ENCODE data around the gene PCED1B. TPM values are rescaled to one million over a fixed set of nuclear protein-coding genes. Genes with fewer than 3 reads are reported as not detected.

Gene PCED1B
- total RNA-seq, 1 experiment from 2014 or later, result 0.86 TPM

DNA sequence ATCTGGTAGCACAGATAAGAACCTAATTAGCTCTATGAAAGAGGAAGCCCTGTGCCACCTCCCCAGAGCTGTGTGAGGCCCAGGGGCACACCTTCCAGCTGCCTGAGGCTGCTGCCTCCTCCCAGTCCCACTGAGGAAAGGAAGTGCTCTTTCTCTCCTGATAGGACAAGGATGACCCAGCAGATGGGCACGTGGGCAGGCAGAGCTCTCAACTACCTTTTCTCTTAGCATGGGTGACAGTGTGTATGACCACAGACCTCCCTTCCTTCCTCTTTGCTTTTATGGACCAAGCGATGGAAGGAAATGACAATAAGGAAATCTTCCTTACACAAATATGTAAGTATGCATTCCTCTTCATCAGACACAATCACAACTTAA is 127.9 kb downstream of the PCED1B start:
- intact Hi-C loops (cut with micrococcal nuclease), result no loop called here
- no peak overlapping the region for H2AFZ ChIP-seq (ENCODE audit: low read depth, low read length, poor library complexity, severe bottlenecking)
- no peaks in the 10 kb centered on the region for H3K9me2 ChIP-seq (ENCODE audit: insufficient read depth)
- no TSS peak for BruUV-seq (replicated peaks)
- no peak overlapping the region for H3K9ac ChIP-seq (ENCODE audit: low read length)
- no peak for ATAC-seq
- H3K9me3 ChIP-seq (ENCODE audit: control insufficient read depth in 1 of 2, insufficient read depth in 1 of 2, low read depth in 1 of 2, low read length in 2 of 2), result no peaks in the 10 kb centered on the region
- peaks cover 0 to 16% of the 10 kb centered on the region in 2 experiments; a peak in 2 of 4 replicates for H3K4me1 ChIP-seq (ENCODE audit: control insufficient read depth in 1 of 2, insufficient read depth in 2 of 2, low read length in 2 of 2)
- no peak for DNase-seq (ENCODE audit: low read depth, low spot score)
- TF ChIP-seq, protein P1, sequence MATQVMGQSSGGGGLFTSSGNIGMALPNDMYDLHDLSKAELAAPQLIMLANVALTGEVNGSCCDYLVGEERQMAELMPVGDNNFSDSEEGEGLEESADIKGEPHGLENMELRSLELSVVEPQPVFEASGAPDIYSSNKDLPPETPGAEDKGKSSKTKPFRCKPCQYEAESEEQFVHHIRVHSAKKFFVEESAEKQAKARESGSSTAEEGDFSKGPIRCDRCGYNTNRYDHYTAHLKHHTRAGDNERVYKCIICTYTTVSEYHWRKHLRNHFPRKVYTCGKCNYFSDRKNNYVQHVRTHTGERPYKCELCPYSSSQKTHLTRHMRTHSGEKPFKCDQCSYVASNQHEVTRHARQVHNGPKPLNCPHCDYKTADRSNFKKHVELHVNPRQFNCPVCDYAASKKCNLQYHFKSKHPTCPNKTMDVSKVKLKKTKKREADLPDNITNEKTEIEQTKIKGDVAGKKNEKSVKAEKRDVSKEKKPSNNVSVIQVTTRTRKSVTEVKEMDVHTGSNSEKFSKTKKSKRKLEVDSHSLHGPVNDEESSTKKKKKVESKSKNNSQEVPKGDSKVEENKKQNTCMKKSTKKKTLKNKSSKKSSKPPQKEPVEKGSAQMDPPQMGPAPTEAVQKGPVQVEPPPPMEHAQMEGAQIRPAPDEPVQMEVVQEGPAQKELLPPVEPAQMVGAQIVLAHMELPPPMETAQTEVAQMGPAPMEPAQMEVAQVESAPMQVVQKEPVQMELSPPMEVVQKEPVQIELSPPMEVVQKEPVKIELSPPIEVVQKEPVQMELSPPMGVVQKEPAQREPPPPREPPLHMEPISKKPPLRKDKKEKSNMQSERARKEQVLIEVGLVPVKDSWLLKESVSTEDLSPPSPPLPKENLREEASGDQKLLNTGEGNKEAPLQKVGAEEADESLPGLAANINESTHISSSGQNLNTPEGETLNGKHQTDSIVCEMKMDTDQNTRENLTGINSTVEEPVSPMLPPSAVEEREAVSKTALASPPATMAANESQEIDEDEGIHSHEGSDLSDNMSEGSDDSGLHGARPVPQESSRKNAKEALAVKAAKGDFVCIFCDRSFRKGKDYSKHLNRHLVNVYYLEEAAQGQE (IDR thresholded peaks at IDR 0.05; ENCODE audit: low read depth), result no peak
- TF ChIP-seq EGR1 (IDR thresholded peaks at IDR 0.05; ENCODE audit: low read depth) (no peak), CEBPB (IDR thresholded peaks at IDR 0.05; ENCODE audit: low read depth) (no peak), EZH2phosphoT487 (IDR thresholded peaks at IDR 0.05; ENCODE audit: borderline replicate concordance) (no peak), POLR2AphosphoS5 (IDR thresholded peaks at IDR 0.05; ENCODE audit: low read depth, low read length) (no peak), SRF (IDR thresholded peaks at IDR 0.05; ENCODE audit: low read depth) (no peak), SIN3A (IDR thresholded peaks at IDR 0.05; ENCODE audit: low read depth) (no peak), POLR2A (IDR thresholded peaks at IDR 0.05; ENCODE audit: borderline replicate concordance, extremely low read depth, insufficient read depth, insufficient read length) (no peak), CBX3 (IDR thresholded peaks at IDR 0.05; ENCODE audit: low read depth) (no peak), EZH2 (IDR thresholded peaks at IDR 0.05) (no peak), YY1 (IDR thresholded peaks at IDR 0.05; ENCODE audit: extremely low read depth, insufficient replicate concordance, low read depth, low read length) (no peak), TCF7L2 (IDR thresholded peaks at IDR 0.05; ENCODE audit: borderline replicate concordance, extremely low read depth, insufficient read depth, insufficient read length) (no peak), ELF1 (IDR thresholded peaks at IDR 0.05; ENCODE audit: borderline replicate concordance, low read depth) (no peak), SP1 (IDR thresholded peaks at IDR 0.05; ENCODE audit: low read depth) (no peak)
- TF ChIP-seq, protein P2, sequence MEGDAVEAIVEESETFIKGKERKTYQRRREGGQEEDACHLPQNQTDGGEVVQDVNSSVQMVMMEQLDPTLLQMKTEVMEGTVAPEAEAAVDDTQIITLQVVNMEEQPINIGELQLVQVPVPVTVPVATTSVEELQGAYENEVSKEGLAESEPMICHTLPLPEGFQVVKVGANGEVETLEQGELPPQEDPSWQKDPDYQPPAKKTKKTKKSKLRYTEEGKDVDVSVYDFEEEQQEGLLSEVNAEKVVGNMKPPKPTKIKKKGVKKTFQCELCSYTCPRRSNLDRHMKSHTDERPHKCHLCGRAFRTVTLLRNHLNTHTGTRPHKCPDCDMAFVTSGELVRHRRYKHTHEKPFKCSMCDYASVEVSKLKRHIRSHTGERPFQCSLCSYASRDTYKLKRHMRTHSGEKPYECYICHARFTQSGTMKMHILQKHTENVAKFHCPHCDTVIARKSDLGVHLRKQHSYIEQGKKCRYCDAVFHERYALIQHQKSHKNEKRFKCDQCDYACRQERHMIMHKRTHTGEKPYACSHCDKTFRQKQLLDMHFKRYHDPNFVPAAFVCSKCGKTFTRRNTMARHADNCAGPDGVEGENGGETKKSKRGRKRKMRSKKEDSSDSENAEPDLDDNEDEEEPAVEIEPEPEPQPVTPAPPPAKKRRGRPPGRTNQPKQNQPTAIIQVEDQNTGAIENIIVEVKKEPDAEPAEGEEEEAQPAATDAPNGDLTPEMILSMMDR (IDR thresholded peaks at IDR 0.05 in 2 of 3, conservative IDR thresholded peaks at IDR 0.05 in 1 of 3; ENCODE audit: borderline replicate concordance in 1 of 3, insufficient read depth in 1 of 3, low read depth in 2 of 3, low read length in 2 of 3), result no peak
- TF ChIP-seq, protein P3, sequence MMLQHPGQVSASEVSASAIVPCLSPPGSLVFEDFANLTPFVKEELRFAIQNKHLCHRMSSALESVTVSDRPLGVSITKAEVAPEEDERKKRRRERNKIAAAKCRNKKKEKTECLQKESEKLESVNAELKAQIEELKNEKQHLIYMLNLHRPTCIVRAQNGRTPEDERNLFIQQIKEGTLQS (IDR thresholded peaks at IDR 0.05), result no peak
- H3K4me2 ChIP-seq (ENCODE audit: low read length), result no peak overlapping the region
- no peaks in the 10 kb centered on the region for H3K27me3 ChIP-seq (ENCODE audit: insufficient read depth, low read length)
- H4K20me1 ChIP-seq (ENCODE audit: insufficient read depth), result no peaks in the 10 kb centered on the region
- POLR2A ChIA-PET, result interaction anchor here (1.3 kb wide), 1 partner anchor 12 kb away, joined by 6 read pairs; no protein-coding TSS in a partner anchor
- H3K4me3 ChIP-seq (replicated peaks in 1 of 2; ENCODE audit: low read depth in 1 of 2, low read length in 2 of 2), result no peak overlapping the region
- no peaks in the 10 kb centered on the region for H3K79me2 ChIP-seq (ENCODE audit: insufficient read depth, low read length)
- RAD21 ChIA-PET (ENCODE audit: low non-redundant PET in 1 of 2, low total read pairs in 2 of 2, uncharacterized antibody in 2 of 2, unreplicated experiment in 2 of 2), result no interaction called here
- CTCF ChIA-PET, result interaction anchor here (0.7 kb wide), 1 partner anchor 190 kb away, joined by 3 read pairs; no protein-coding TSS in a partner anchor
- no peaks in the 10 kb centered on the region for H3K36me3 ChIP-seq (ENCODE audit: control insufficient read depth in 1 of 2, insufficient read depth in 2 of 2, low read length in 2 of 2)
- H3K27ac ChIP-seq (ENCODE audit: low read depth, low read length), result no peak overlapping the region

All from HCT116 (cell line).